Activated CD8-positive, alpha-beta T cell treated with anti-CD3 and anti-CD28 coated beads for 36 hours (primary cell): ENCODE results near the gene PJA2. TPM values are rescaled to one million over a fixed set of nuclear protein-coding genes. Genes with fewer than 3 reads are reported as not detected.

Source experiments
- ATAC-seq: fragments of 200-7000 bp; cut with Tn5 transposase; one replicate; pipeline ENCODE4 v1.10.0; 2021; ENCODE audit warnings: mild to moderate bottlenecking, moderate library complexity
- CTCF ChIA-PET: fragments of 350-600 bp; sonication (Branson Sonifier 250); formaldehyde crosslinking; loops from one replicate; lab custom pipeline; 2021; ENCODE audit warnings: antibody characterized with exemption; lab: Charles Lee
- POLR2A ChIA-PET: fragments of 350-600 bp; sonication (Branson Sonifier 250); formaldehyde crosslinking; loops from one replicate; lab custom pipeline; 2021; ENCODE audit warnings: antibody characterized with exemption; lab: Charles Lee
- DNase-seq: peaks from one replicate; pipeline ENCODE4 v3.0.0-alpha.2; 2020
- H3K27ac Mint-ChIP-seq: one replicate; pipeline ENCODE4 v1.8.0; 2021; ENCODE audit warnings: mild to moderate bottlenecking, mixed read lengths
- H3K27me3 Mint-ChIP-seq: one replicate; pipeline ENCODE4 v1.8.0; 2021; ENCODE audit warnings: mixed read lengths
- H3K36me3 Mint-ChIP-seq: one replicate; pipeline ENCODE4 v1.8.0; 2021; ENCODE audit warnings: low read depth, mixed read lengths
- H3K4me1 Mint-ChIP-seq: one replicate; pipeline ENCODE4 v1.8.0; 2021; ENCODE audit warnings: low read depth, mixed read lengths
- H3K4me3 Mint-ChIP-seq: one replicate; pipeline ENCODE4 v1.8.0; 2021; ENCODE audit warnings: mild to moderate bottlenecking, moderate library complexity, mixed read lengths
- H3K9me3 Mint-ChIP-seq: one replicate; pipeline ENCODE4 v1.8.0; 2021; ENCODE audit warnings: mixed read lengths
- intact Hi-C: fragments of 100-400 bp; cut with micrococcal nuclease; formaldehyde crosslinking; loops from one replicate; pipeline ENCODE4 v1.10.0; 2022
- total RNA-seq, 2 experiments: library from RNA; stranded (reverse); gene quantifications; one replicate each; pipeline ENCODE4 v1.2.3, GENCODE V29; 2021
- TF ChIP-seq, protein P1 (sequence below): fragments of 200-600 bp; IDR thresholded peaks from one replicate; pipeline ENCODE4 v1.8.0; 2022; ENCODE audit warnings: antibody characterized with exemption, mild to moderate bottlenecking

Gene PJA2
- total RNA-seq, 2 experiments from 2014 or later = 65.2 to 67.4 TPM

DNA sequence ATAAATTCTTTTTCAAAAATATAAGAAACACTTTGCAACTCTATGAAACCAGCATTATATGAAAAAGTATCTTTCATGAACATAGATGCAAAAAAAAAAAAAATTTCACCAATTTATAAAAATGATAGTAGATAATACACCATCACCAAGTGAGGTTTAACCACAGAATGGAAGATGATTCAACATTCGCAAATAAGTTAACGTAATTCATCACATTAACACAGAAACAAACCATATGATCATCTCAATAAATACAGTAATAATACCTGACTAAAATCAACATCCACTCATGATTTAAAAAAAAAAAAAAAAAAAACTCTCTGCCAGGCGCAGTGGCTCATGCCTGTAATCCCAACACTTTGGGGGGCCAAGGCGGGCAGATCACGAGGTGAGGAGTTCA lies 6.3 kb downstream of the PJA2 start:
- DNase-seq (no peak), ATAC-seq (no peak)
- Mint-ChIP-seq H3K36me3 (peaks cover 35% of the 10 kb centered on the region), H3K27ac (peak overlapping the region; percentile 55), H3K9me3 (no peaks in the 10 kb centered on the region), H3K4me3 (no peak overlapping the region), H3K4me1 (peaks cover 69% of the 10 kb centered on the region), H3K27me3 (no peaks in the 10 kb centered on the region)
- ChIA-PET CTCF (no interaction called here), POLR2A (interaction anchor here (0.6 kb wide), 1 partner anchor 17 kb away, joined by 3 read pairs; no protein-coding TSS in a partner anchor)
- TF ChIP-seq, protein P1, sequence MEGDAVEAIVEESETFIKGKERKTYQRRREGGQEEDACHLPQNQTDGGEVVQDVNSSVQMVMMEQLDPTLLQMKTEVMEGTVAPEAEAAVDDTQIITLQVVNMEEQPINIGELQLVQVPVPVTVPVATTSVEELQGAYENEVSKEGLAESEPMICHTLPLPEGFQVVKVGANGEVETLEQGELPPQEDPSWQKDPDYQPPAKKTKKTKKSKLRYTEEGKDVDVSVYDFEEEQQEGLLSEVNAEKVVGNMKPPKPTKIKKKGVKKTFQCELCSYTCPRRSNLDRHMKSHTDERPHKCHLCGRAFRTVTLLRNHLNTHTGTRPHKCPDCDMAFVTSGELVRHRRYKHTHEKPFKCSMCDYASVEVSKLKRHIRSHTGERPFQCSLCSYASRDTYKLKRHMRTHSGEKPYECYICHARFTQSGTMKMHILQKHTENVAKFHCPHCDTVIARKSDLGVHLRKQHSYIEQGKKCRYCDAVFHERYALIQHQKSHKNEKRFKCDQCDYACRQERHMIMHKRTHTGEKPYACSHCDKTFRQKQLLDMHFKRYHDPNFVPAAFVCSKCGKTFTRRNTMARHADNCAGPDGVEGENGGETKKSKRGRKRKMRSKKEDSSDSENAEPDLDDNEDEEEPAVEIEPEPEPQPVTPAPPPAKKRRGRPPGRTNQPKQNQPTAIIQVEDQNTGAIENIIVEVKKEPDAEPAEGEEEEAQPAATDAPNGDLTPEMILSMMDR = no peak
- intact Hi-C loops = loop anchor here (10.0 kb wide), 1 partner anchor 291 kb away; no protein-coding TSS in a partner anchor

DNA sequence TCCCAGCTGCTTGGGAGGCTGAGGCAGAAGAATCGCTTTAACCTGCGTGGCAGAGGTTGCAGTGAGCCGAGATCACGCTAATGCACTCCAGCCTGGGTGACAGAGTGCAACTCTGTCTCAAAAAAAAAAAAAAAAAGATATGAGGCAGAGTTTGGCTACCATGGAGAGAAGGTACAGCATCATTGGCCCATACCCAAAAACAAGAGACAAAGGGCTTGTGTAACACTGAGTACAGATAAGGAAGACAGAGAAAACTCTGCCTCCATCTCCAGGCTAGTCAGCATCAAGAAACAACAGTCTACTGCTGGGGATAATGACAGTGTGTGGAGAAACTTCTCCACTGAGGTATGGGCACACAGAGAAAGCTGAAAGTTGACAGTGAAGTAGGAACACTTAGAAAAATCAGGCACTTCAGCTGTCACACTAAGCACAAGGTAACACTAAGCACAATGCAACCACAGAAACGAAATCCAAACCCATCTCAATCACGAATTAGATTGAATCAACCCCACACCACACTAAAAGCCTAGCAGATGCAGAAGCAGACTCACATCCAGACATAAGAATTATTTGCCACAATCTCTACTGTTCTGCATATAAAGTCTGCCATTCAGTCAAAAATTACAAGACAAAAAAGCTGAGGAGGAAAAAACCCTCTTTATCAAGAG lies 10.5 kb downstream of the PJA2 start:
- CTCF ChIA-PET = interaction anchor here (1.2 kb wide), 1 partner anchor 14 kb away, joined by 3 read pairs; no protein-coding TSS in a partner anchor
- no peaks in the 10 kb centered on the region for H3K9me3 Mint-ChIP-seq
- no peak overlapping the region for H3K4me3 Mint-ChIP-seq
- DNase-seq (no peak), ATAC-seq (peak; percentile 51)
- H3K36me3 Mint-ChIP-seq = peaks cover 28% of the 10 kb centered on the region
- H3K4me1 Mint-ChIP-seq = peaks cover 70% of the 10 kb centered on the region
- POLR2A ChIA-PET = interaction anchor here (1.9 kb wide), 1 partner anchor 10 kb away, joined by 8 read pairs; the partner anchor contains the start of gene PJA2
- H3K27me3 Mint-ChIP-seq = no peaks in the 10 kb centered on the region
- TF ChIP-seq, protein P1 = no peak
- peak overlapping the region; percentile 10 for H3K27ac Mint-ChIP-seq
- intact Hi-C loops = no loop called here

DNA sequence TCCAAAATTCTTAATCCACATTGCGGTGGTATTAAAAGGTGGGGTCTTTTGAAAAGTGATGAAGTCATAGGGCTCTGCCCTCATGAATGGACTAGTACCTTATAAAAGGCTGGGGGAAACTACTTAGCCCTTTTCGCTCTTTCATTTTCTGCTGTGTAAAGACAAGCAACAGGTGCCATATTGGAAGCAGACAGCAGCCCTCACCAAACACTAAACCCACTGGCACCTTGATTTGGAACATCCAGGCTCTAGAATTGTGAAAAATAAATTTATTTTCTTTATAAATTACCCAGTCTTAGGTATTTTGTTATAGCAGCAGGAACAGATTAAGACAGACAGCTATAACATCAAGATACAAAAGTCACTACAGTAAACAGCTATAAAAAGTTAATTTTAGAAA lies 12.8 kb downstream of the PJA2 start:
- Mint-ChIP-seq H3K4me1 (peaks cover 68% of the 10 kb centered on the region), H3K36me3 (peaks cover 28% of the 10 kb centered on the region), H3K4me3 (no peak overlapping the region), H3K27ac (no peak overlapping the region), H3K27me3 (no peaks in the 10 kb centered on the region), H3K9me3 (no peaks in the 10 kb centered on the region)
- ATAC-seq (no peak), DNase-seq (no peak)
- ChIA-PET CTCF (no interaction called here), POLR2A (no interaction called here)
- intact Hi-C loops = no loop called here
- TF ChIP-seq, protein P1 = no peak

DNA sequence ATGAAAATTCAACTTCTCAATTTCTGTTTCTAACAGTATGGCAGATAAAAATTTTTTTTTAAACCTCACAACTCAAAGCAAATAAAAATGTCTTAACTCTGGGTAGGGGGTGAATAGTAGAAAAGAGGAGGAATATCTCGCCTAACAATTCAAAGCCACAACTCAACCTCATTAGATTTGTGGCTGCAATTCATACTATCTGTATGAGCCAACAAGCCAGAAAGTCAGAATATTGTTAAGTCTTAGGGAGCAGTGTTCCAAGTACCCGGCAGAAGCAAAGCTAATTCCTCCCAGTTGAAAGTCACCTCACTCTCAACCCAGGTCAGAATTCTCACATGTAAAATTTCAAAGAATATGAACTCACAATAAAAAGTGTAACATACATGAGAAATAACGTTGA lies 15.0 kb downstream of the PJA2 start:
- H3K4me3 Mint-ChIP-seq = no peak overlapping the region
- H3K9me3 Mint-ChIP-seq = peaks cover 5% of the 10 kb centered on the region
- no peak overlapping the region for H3K27ac Mint-ChIP-seq
- DNase-seq (no peak), ATAC-seq (no peak)
- intact Hi-C loops = no loop called here
- POLR2A ChIA-PET = interaction anchor here (1.8 to 2.0 kb wide), 2 partner anchors 15 to 27 kb away, joined by 3 to 6 read pairs; partner anchors contain the start of gene PJA2
- peaks cover 40% of the 10 kb centered on the region for H3K36me3 Mint-ChIP-seq
- CTCF ChIA-PET = interaction anchor here (1.2 kb wide), 2 partner anchors 10 to 31 kb away, joined by 3 read pairs; no protein-coding TSS in a partner anchor
- peaks cover 75% of the 10 kb centered on the region for H3K4me1 Mint-ChIP-seq
- TF ChIP-seq, protein P1 = no peak
- H3K27me3 Mint-ChIP-seq = no peaks in the 10 kb centered on the region

DNA sequence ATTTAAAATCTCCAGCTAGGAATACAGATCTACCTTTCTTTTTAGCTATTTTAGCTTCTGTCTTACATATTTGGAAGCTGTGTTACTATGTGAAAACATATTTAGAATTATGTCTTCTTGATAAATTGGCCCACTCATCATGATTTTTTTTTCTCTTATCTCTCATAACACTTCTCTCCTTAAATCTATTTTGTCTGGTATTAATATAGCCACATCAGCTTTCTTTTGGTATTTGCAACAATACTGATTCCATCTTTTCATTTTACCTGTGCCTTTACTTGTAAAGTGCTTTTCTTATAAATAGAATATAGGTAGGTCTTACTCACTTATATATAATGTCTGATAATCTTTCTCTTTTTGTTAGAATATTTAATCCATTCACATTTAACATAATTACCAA lies 19.6 kb downstream of the PJA2 start:
- CTCF ChIA-PET = no interaction called here

More for the DNA sequence above, 19.6 kb downstream of the PJA2 start:
- Mint-ChIP-seq H3K4me1 (peaks cover 81% of the 10 kb centered on the region), H3K27me3 (no peaks in the 10 kb centered on the region), H3K27ac (no peak overlapping the region), H3K36me3 (peaks cover 28% of the 10 kb centered on the region), H3K9me3 (peaks cover 5% of the 10 kb centered on the region), H3K4me3 (no peak overlapping the region)
- POLR2A ChIA-PET = interaction anchor here (1.2 kb wide), 1 partner anchor 11 kb away, joined by 4 read pairs; no protein-coding TSS in a partner anchor
- no peak for DNase-seq
- no peak for ATAC-seq
- intact Hi-C loops = no loop called here
- TF ChIP-seq, protein P1 = no peak
